Peyer's patch (tissue), 4 donors: ENCODE measurements around the gene TLL2.

Source experiments
- POLR2A ChIP-seq, 2 donors: fragments of 450-650 bp; IDR thresholded peaks; one replicate each; pipeline ENCODE4 v1.5.1; 2017; ENCODE audit warnings: antibody characterized with exemption in 2 of 2, mild to moderate bottlenecking in 2 of 2, moderate library complexity in 2 of 2
- TF ChIP-seq, protein P1 (sequence below), 6 experiments: fragments of 450-650 bp in 4 of 6; fragments of 200-600 bp in 2 of 6; sonication (generic) in 1 of 6; IDR thresholded peaks; one replicate each; pipeline ENCODE4 v1.5.1; 2017 to 2019; ENCODE audit warnings: antibody characterized with exemption in 6 of 6, mild to moderate bottlenecking in 3 of 6, moderate library complexity in 1 of 6

GRCh38 chr10:96465599-96465998, 48.1 kb downstream of the TLL2 start:
- TF ChIP-seq, protein P1, sequence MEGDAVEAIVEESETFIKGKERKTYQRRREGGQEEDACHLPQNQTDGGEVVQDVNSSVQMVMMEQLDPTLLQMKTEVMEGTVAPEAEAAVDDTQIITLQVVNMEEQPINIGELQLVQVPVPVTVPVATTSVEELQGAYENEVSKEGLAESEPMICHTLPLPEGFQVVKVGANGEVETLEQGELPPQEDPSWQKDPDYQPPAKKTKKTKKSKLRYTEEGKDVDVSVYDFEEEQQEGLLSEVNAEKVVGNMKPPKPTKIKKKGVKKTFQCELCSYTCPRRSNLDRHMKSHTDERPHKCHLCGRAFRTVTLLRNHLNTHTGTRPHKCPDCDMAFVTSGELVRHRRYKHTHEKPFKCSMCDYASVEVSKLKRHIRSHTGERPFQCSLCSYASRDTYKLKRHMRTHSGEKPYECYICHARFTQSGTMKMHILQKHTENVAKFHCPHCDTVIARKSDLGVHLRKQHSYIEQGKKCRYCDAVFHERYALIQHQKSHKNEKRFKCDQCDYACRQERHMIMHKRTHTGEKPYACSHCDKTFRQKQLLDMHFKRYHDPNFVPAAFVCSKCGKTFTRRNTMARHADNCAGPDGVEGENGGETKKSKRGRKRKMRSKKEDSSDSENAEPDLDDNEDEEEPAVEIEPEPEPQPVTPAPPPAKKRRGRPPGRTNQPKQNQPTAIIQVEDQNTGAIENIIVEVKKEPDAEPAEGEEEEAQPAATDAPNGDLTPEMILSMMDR (IDR thresholded peaks at IDR 0.05), result no peak
- no peak for TF ChIP-seq POLR2A (IDR thresholded peaks at IDR 0.05)
